Measurements from ENCODE around the gene MORN5.

DNA sequence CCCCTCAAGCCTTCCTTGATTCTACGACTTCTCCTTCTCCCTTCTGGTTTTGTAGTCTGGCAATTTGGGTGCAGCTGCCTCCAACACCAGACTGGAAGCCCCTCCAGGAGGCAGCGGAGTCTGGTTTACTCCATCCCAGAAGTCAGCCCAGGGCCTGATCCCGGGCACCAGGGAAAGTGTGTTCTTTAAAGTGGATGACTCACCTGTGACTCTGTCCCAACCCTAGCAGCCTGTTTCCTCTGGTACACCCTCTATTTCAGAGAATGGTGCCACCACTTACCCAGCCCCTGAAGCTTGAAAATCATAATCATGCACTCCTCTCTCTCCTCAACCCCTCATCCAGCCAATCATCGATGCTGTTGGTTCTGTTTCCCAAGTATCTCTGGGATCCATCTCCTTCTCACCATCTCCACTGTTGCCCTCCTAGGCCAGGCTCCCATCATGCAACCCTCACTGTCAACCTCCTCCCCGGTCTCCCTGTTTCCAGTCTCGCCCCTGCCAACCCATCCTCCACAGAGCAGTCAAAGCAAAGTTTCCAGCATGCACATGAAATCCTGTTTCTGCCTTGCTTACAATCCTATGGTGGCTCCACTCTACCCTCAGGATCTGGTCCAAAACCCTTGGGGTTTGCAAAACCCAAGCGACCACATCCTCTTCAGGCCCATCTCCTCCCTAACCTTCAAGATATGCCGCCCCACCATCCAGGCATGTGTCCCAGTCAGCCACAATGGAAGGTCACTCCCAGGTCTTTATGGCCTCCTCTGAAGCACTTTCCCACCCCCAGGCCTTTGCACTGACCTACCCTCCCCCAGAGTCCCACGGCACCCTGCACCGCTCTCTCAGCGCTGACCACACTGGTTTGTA is 58.6 kb downstream of the MORN5 start:
- TF ChIP-seq, protein P1, sequence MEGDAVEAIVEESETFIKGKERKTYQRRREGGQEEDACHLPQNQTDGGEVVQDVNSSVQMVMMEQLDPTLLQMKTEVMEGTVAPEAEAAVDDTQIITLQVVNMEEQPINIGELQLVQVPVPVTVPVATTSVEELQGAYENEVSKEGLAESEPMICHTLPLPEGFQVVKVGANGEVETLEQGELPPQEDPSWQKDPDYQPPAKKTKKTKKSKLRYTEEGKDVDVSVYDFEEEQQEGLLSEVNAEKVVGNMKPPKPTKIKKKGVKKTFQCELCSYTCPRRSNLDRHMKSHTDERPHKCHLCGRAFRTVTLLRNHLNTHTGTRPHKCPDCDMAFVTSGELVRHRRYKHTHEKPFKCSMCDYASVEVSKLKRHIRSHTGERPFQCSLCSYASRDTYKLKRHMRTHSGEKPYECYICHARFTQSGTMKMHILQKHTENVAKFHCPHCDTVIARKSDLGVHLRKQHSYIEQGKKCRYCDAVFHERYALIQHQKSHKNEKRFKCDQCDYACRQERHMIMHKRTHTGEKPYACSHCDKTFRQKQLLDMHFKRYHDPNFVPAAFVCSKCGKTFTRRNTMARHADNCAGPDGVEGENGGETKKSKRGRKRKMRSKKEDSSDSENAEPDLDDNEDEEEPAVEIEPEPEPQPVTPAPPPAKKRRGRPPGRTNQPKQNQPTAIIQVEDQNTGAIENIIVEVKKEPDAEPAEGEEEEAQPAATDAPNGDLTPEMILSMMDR (IDR thresholded peaks at IDR 0.05): no peak
- TF ChIP-seq POLR2A (IDR thresholded peaks at IDR 0.05) (no peak), EP300 (IDR thresholded peaks at IDR 0.05) (no peak)

Measured in tibial nerve (tissue), 4 donors.